Right atrium auricular region (tissue), 2 donors: ENCODE results near the gene UBE3B. TPM values are rescaled to one million over a fixed set of nuclear protein-coding genes. Genes with fewer than 3 reads are reported as not detected.

ENCODE experiments used
- DNase-seq: peaks from one replicate; pipeline ENCODE4 v3.0.0-alpha.2; 2019; ENCODE audit warnings: low spot score
- H3K27ac ChIP-seq, 2 donors: fragments of 200-600 bp; sonication (generic); 1 replicate in 1 of 2; 2 replicates in 1 of 2; pipeline ENCODE4 v1.5.1; 2016 to 2019
- H3K27me3 ChIP-seq, 2 donors: fragments of 200-600 bp; sonication (generic); one replicate each; pipeline versions ENCODE4 v1.5.1 to v1.6.0; 2017 to 2019
- H3K36me3 ChIP-seq: fragments of 200-600 bp; sonication (generic); one replicate; pipeline ENCODE4 v1.5.1; 2016
- H3K4me1 ChIP-seq, 2 donors: fragments of 200-600 bp; sonication (generic); one replicate each; pipeline versions ENCODE4 v1.5.1 to v1.6.0; 2017 to 2019
- H3K4me3 ChIP-seq, 2 donors: fragments of 200-600 bp; sonication (generic); 1 replicate in 1 of 2; 2 replicates in 1 of 2; pipeline ENCODE4 v1.5.1; 2017 to 2019; ENCODE audit warnings: mild to moderate bottlenecking in 1 of 2, moderate library complexity in 1 of 2
- H3K9me3 ChIP-seq, 2 donors: fragments of 200-600 bp; sonication (generic); one replicate each; pipeline ENCODE4 v1.5.1; 2019
- total RNA-seq, 2 donors: library from RNA; depleted of rRNA; stranded (reverse); fragments of >200 nt; gene quantifications; one replicate each; pipeline ENCODE4 v1.1.0, GENCODE V29; 2016
- TF ChIP-seq, protein P1 (sequence below), 2 donors: fragments of 200-600 bp; sonication (generic); IDR thresholded peaks; one replicate each; pipeline ENCODE4 v1.5.1; 2019; ENCODE audit warnings: antibody characterized with exemption in 2 of 2

UBE3B gene
- total RNA-seq, 2 donors from 2014 or later: 41.7 to 71.8 TPM

DNA sequence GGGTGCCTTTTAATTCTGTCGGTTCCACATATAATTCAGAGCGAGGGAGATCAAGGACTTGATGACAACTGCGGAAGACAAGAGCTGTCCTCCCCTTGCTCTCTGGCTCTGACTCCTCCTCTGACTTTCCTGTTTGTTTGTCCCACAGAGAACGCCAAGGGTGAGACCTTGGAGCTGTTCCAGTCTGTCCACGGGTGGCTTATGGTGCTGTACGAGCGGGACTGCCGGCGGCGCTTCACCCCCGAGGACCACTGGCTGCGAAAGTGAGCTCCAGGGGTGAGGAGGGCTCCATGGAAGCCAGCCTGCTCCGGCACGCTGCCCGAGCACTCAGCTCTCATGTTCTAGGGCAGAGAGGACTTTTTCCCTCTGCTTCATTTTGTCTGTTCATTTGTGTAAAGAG, 32.8 kb downstream of the UBE3B start:
- Histone ChIP-seq H3K9me3 (no peaks in the 10 kb centered on the region), H3K27me3 (no peaks in the 10 kb centered on the region), H3K4me1 (no peaks in the 10 kb centered on the region), H3K36me3 (peaks cover 93% of the 10 kb centered on the region), H3K4me3 (no peak overlapping the region), H3K27ac (peak overlapping the region in 1 of 2 donors; percentile 70)
- TF ChIP-seq, protein P1, sequence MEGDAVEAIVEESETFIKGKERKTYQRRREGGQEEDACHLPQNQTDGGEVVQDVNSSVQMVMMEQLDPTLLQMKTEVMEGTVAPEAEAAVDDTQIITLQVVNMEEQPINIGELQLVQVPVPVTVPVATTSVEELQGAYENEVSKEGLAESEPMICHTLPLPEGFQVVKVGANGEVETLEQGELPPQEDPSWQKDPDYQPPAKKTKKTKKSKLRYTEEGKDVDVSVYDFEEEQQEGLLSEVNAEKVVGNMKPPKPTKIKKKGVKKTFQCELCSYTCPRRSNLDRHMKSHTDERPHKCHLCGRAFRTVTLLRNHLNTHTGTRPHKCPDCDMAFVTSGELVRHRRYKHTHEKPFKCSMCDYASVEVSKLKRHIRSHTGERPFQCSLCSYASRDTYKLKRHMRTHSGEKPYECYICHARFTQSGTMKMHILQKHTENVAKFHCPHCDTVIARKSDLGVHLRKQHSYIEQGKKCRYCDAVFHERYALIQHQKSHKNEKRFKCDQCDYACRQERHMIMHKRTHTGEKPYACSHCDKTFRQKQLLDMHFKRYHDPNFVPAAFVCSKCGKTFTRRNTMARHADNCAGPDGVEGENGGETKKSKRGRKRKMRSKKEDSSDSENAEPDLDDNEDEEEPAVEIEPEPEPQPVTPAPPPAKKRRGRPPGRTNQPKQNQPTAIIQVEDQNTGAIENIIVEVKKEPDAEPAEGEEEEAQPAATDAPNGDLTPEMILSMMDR (IDR thresholded peaks at IDR 0.05): no peak
- no peak for DNase-seq

DNA sequence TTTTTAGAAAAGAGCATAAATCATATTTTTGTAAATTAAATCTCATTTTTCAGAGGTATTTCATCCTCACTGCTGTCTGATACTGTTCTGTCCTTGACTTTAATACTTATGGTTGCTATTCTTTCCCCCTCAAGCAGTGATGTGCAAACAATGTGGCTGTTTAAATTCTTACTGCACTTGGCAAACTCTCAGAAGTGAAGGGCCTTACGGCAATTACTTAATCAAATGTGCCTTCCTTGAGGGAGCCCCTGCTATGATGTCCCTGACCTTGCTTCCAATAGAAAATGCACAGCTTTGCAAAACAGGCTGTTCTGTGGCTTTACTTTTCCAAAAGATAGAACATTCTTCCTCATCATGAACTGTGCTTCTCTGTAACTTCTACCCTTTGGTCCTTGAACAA, 35.2 kb downstream of the UBE3B start:
- no peak overlapping the region for H3K27ac ChIP-seq
- peaks cover 0 to 1% of the 10 kb centered on the region in 2 donors for H3K4me1 ChIP-seq
- H3K27me3 ChIP-seq: no peaks in the 10 kb centered on the region
- DNase-seq: no peak
- no peak overlapping the region for H3K4me3 ChIP-seq
- H3K36me3 ChIP-seq: peaks cover 90% of the 10 kb centered on the region
- no peaks in the 10 kb centered on the region for H3K9me3 ChIP-seq
- TF ChIP-seq, protein P1 (IDR thresholded peaks at IDR 0.05): no peak

DNA sequence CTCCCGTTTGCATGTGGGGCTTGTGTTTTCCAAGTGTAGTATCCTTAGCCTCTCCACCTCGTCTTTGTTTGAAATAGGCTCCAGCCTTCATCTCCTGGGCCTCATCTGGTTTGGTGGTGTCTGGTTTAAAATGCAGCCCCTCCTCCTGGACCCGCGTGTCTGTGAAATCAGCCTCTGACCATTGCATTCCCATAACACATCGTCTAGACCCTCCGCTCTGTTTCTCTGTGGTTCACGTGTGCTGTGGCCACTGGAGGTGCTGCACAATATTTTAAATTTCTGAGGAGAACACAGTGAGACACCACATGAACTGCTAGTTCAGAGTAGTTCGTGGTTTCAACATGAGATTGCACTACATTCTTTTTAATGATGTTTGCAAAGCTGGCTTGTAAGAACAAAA, 35.6 kb downstream of the UBE3B start:
- TF ChIP-seq, protein P1 (IDR thresholded peaks at IDR 0.05): no peak
- peaks cover 0 to 6% of the 10 kb centered on the region in 2 donors for H3K4me1 ChIP-seq
- H3K4me3 ChIP-seq: no peak overlapping the region
- DNase-seq: no peak
- no peaks in the 10 kb centered on the region for H3K9me3 ChIP-seq
- H3K27me3 ChIP-seq: no peaks in the 10 kb centered on the region
- H3K27ac ChIP-seq: no peak overlapping the region
- H3K36me3 ChIP-seq: peaks cover 90% of the 10 kb centered on the region

DNA sequence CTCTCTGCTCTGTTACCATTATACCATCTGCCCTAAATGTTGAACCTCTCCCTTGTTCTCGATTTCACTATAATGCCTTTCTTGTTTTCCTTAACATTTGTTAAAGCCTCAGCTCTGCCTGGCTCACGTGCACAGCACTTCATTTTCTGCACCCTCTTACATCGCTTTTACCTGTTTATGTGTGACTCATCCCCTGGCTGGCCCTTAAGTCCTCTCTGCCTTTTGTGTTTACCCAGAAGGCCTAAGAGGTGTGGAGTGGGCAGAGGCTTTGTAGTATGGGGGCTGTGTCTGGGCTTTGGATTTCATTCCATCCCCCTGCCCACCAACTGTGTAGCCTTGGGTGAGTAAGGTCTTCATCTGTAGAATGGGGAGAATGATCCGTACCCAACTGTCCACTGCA, 36.5 kb downstream of the UBE3B start:
- no peak for DNase-seq
- Histone ChIP-seq H3K4me1 (peaks cover 0 to 13% of the 10 kb centered on the region in 2 donors), H3K9me3 (no peaks in the 10 kb centered on the region), H3K27me3 (no peaks in the 10 kb centered on the region), H3K27ac (no peak overlapping the region), H3K4me3 (no peak overlapping the region), H3K36me3 (peaks cover 85% of the 10 kb centered on the region)
- TF ChIP-seq, protein P1 (IDR thresholded peaks at IDR 0.05): no peak

DNA sequence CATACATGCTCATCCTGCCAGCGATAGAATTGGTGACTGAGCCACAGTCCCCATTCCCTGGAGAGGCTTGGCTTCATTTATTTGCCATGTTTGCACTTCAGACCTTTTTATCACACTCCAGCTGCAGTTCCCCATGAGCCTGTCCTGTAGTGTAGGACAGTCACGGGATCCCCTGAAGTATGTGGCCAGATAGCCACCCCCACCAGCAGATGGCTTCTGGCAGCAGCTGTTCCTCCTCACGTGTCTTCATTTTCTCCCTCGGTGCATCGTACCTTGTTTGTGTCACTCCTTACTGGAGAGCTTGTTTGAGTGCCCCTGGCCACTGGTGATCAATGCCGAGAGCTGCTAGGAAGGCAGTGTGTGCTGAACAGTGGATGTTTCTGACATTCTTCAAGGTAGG, 40.2 kb downstream of the UBE3B start:
- TF ChIP-seq, protein P1 (IDR thresholded peaks at IDR 0.05): no peak
- no peak overlapping the region for H3K4me3 ChIP-seq
- peak overlapping the region; percentile 59 for H3K27ac ChIP-seq
- H3K4me1 ChIP-seq: peaks cover 0 to 39% of the 10 kb centered on the region in 2 donors
- H3K36me3 ChIP-seq: peaks cover 67% of the 10 kb centered on the region
- no peak for DNase-seq
- no peaks in the 10 kb centered on the region for H3K27me3 ChIP-seq
- no peaks in the 10 kb centered on the region for H3K9me3 ChIP-seq
